Left lung (tissue), 10 donors: Measurements from ENCODE around the gene STT3A. TPM values are rescaled to one million over a fixed set of nuclear protein-coding genes. Genes with fewer than 3 reads are reported as not detected.

Source experiments
- ATAC-seq: fragments of 200-7000 bp; cut with Tn5 transposase; one replicate; pipeline ENCODE4 v1.9.1; 2020; ENCODE audit warnings: moderate library complexity
- DNase-seq, 4 donors: peaks; one replicate each; pipeline ENCODE4 v3.0.0-alpha.2; 2013 to 2020
- H3K27ac ChIP-seq, 2 donors: fragments of 200-600 bp; sonication (generic) in 1 of 2; one replicate each; pipeline versions ENCODE4 v1.5.0 to v1.8.0; 2020 to 2021
- H3K27me3 ChIP-seq, 2 donors: fragments of 200-600 bp; sonication (generic) in 1 of 2; one replicate each; pipeline versions ENCODE4 v1.5.0 to v1.8.0; 2020 to 2021
- H3K36me3 ChIP-seq, 2 donors: fragments of 200-600 bp; sonication (generic) in 1 of 2; one replicate each; pipeline versions ENCODE4 v1.5.0 to v1.8.0; 2020 to 2021
- H3K4me1 ChIP-seq, 2 donors: fragments of 200-600 bp; one replicate each; pipeline ENCODE4 v1.8.0; 2021
- H3K4me3 ChIP-seq, 2 donors: fragments of 200-600 bp; sonication (generic) in 1 of 2; one replicate each; pipeline versions ENCODE4 v1.5.0 to v1.8.0; 2020 to 2021; ENCODE audit warnings: mild to moderate bottlenecking in 1 of 2
- H3K9me3 ChIP-seq, 2 donors: fragments of 200-600 bp; sonication (generic) in 1 of 2; one replicate each; pipeline versions ENCODE4 v1.5.0 to v1.8.0; 2020 to 2021
- intact Hi-C, 2 donors: fragments of 100-400 bp; cut with DNase I; formaldehyde crosslinking; loops; one replicate each; pipeline versions ENCODE4 v1.11.2 to v1.14.2; 2022
- polyA plus RNA-seq, 6 donors: library from polyadenylated mRNA; unstranded; fragments of 120-200 nt; gene quantifications; one replicate each; pipeline ENCODE4 v1.2.1, GENCODE V29; 2013; ENCODE audit not compliant: insufficient read length in 6 of 6
- total RNA-seq, 2 donors: library from RNA; stranded (reverse); fragmentation: NEBNext Ultra II Directional; extraction: Animal tissue kit (Norgen Biotek cat#: 25700); gene quantifications; one replicate each; pipeline ENCODE4 v1.2.1, GENCODE V29; 2021
- TF ChIP-seq, protein P1 (sequence below), 2 donors: fragments of 200-600 bp; sonication (generic) in 1 of 2; IDR thresholded peaks; one replicate each; pipeline versions ENCODE4 v1.5.0 to v1.8.0; 2021; ENCODE audit warnings: antibody characterized with exemption in 2 of 2
- donor health status: DM: no; HTN: yes; CAD: no.
- donor health status: DM: no; HTN: no; CAD: no.

Gene STT3A
- total and polyA plus RNA-seq, 8 donors = 153 to 210 (median 192) TPM

- no peak for ATAC-seq
- H3K27ac ChIP-seq = no peak overlapping the region
- intact Hi-C loops = no loop called here
These were observed 53.2 kb downstream of the STT3A start for GRCh38 chr11:125645871-125646270.

GRCh38 chr11:125649465-125650166 lies 57.0 kb downstream of the STT3A start:
- Histone ChIP-seq H3K27ac (no peak overlapping the region), H3K4me1 (no peaks in the 10 kb centered on the region), H3K27me3 (no peaks in the 10 kb centered on the region), H3K4me3 (no peak overlapping the region), H3K36me3 (peaks cover 0 to 6% of the 10 kb centered on the region in 2 donors), H3K9me3 (no peaks in the 10 kb centered on the region)
- DNase-seq = no peak
- TF ChIP-seq, protein P1, sequence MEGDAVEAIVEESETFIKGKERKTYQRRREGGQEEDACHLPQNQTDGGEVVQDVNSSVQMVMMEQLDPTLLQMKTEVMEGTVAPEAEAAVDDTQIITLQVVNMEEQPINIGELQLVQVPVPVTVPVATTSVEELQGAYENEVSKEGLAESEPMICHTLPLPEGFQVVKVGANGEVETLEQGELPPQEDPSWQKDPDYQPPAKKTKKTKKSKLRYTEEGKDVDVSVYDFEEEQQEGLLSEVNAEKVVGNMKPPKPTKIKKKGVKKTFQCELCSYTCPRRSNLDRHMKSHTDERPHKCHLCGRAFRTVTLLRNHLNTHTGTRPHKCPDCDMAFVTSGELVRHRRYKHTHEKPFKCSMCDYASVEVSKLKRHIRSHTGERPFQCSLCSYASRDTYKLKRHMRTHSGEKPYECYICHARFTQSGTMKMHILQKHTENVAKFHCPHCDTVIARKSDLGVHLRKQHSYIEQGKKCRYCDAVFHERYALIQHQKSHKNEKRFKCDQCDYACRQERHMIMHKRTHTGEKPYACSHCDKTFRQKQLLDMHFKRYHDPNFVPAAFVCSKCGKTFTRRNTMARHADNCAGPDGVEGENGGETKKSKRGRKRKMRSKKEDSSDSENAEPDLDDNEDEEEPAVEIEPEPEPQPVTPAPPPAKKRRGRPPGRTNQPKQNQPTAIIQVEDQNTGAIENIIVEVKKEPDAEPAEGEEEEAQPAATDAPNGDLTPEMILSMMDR (IDR thresholded peaks at IDR 0.05) = no peak
- ATAC-seq = no peak
- intact Hi-C loops = no loop called here

More at GRCh38 chr11:125645871-125646270, 53.2 kb downstream of the STT3A start:
- Histone ChIP-seq H3K4me3 (no peak overlapping the region), H3K9me3 (no peaks in the 10 kb centered on the region), H3K27me3 (no peaks in the 10 kb centered on the region), H3K4me1 (no peaks in the 10 kb centered on the region), H3K36me3 (peaks cover 0 to 11% of the 10 kb centered on the region in 2 donors)
- TF ChIP-seq, protein P1 (IDR thresholded peaks at IDR 0.05) = no peak
- DNase-seq = no peak

DNA sequence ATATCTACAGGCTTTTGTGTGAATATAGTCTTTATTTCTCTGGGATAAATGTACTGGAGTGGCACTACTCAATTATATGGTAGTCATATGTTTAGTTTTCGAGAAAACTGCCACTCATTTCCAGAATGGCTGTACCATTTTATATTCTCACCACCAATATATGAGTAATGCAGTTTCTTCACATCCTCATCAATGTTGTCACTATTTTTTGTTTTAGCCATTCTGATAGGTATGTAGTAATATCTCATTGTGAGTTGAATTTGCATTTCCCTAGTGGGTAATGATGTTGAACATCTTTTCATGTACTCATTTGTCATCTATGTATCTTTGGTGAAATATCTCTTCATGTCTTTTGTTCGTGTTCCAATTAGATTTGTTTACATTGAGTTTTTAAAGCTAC lies 70.0 kb downstream of the STT3A start:
- Histone ChIP-seq H3K27me3 (no peaks in the 10 kb centered on the region), H3K36me3 (no peaks in the 10 kb centered on the region), H3K27ac (no peak overlapping the region), H3K4me3 (no peak overlapping the region), H3K9me3 (peaks cover 0 to 4% of the 10 kb centered on the region in 2 donors), H3K4me1 (no peaks in the 10 kb centered on the region)
- no peak for ATAC-seq
- intact Hi-C loops = no loop called here
- TF ChIP-seq, protein P1 (IDR thresholded peaks at IDR 0.05) = no peak
- no peak for DNase-seq

DNA sequence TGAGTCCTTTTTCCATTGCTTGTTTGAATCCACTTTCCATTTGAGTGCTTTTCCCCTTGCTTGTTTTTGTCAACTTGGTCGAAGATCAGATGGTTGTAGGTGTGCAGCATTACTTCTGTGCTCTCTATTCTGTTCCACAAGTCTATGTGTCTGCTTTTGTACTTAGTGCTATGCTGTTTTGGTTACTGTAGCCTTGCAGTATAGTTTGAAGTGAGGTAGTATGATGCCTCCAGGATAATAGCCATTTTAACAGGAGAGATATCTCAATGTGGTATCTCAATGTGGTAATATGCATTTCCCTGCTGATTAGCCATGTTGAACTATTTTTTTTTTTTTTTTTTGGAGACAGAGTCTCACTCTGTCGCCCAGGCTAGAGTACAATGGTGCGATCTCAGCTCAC lies 71.3 kb downstream of the STT3A start:
- ATAC-seq = no peak
- no peak overlapping the region for H3K4me3 ChIP-seq
- TF ChIP-seq, protein P1 (IDR thresholded peaks at IDR 0.05) = no peak
- no peak overlapping the region for H3K27ac ChIP-seq
- intact Hi-C loops = no loop called here
- no peaks in the 10 kb centered on the region for H3K36me3 ChIP-seq
- peaks cover 0 to 4% of the 10 kb centered on the region in 2 donors for H3K9me3 ChIP-seq
- no peak for DNase-seq
- no peaks in the 10 kb centered on the region for H3K4me1 ChIP-seq
- H3K27me3 ChIP-seq = no peaks in the 10 kb centered on the region

GRCh38 chr11:125667151-125667550 lies 74.5 kb downstream of the STT3A start:
- Histone ChIP-seq H3K4me3 (no peak overlapping the region), H3K4me1 (no peaks in the 10 kb centered on the region), H3K27ac (no peak overlapping the region), H3K36me3 (no peaks in the 10 kb centered on the region), H3K9me3 (peaks cover 0 to 4% of the 10 kb centered on the region in 2 donors), H3K27me3 (no peaks in the 10 kb centered on the region)
- intact Hi-C loops = no loop called here
- TF ChIP-seq, protein P1 (IDR thresholded peaks at IDR 0.05) = no peak
- ATAC-seq (no peak), DNase-seq (no peak)
